DMS53 treated with DMSO at 0.1 percent for 48 hours (cell line): Measurements from ENCODE around the gene KIAA1217.

ENCODE experiments used
- DNase-seq: peaks from one replicate; lab custom pipeline; 2025; ENCODE audit not compliant: unreplicated experiment; lab: John Stamatoyannopoulos, UW

KIAA1217 gene

GRCh38 chr10:24208661-24209431, at the start of gene KIAA1217:
KIAA1217 (plus strand) TSS chr10:24209138; CDS start chr10:24209194, 56 bp downstream.
- DNase-seq = peak; percentile 52

GRCh38 chr10:24162206-24162985, 46.5 kb upstream of the KIAA1217 start:
- no peak for DNase-seq

GRCh38 chr10:24163485-24163884, 45.5 kb upstream of the KIAA1217 start:
- DNase-seq = no peak

GRCh38 chr10:24168258-24169170, 40.4 kb upstream of the KIAA1217 start:
- no peak for DNase-seq

GRCh38 chr10:24170199-24170598, 38.7 kb upstream of the KIAA1217 start:
- no peak for DNase-seq

- DNase-seq = no peak
These were observed 36.0 kb upstream of the KIAA1217 start for GRCh38 chr10:24172909-24173308.

- no peak for DNase-seq
These were observed 34.9 kb upstream of the KIAA1217 start for GRCh38 chr10:24174014-24174413.

- no peak for DNase-seq
These were observed 32.3 kb upstream of the KIAA1217 start for GRCh38 chr10:24176658-24177057.

- no peak for DNase-seq
These were observed 31.3 kb upstream of the KIAA1217 start for GRCh38 chr10:24177636-24178035.

GRCh38 chr10:24180891-24181290, 28.0 kb upstream of the KIAA1217 start:
- no peak for DNase-seq

GRCh38 chr10:24184455-24184854, 24.5 kb upstream of the KIAA1217 start:
- DNase-seq = no peak

- DNase-seq = no peak
These were observed 15.6 kb upstream of the KIAA1217 start for GRCh38 chr10:24193330-24193729.

- no peak for DNase-seq
These were observed 11.7 kb upstream of the KIAA1217 start for GRCh38 chr10:24197263-24197662.

GRCh38 chr10:24201503-24202180, 7.3 kb upstream of the KIAA1217 start:
- no peak for DNase-seq

GRCh38 chr10:24202181-24202570, 6.8 kb upstream of the KIAA1217 start:
- DNase-seq = no peak

GRCh38 chr10:24205821-24206220, 3.1 kb upstream of the KIAA1217 start:
- DNase-seq = no peak

- no peak for DNase-seq
These were observed 2.6 kb upstream of the KIAA1217 start for GRCh38 chr10:24206334-24206733.

GRCh38 chr10:24206926-24207325, 2.0 kb upstream of the KIAA1217 start:
- DNase-seq = no peak

GRCh38 chr10:24207341-24207740, 1.6 kb upstream of the KIAA1217 start:
- DNase-seq = no peak

GRCh38 chr10:24207781-24208611, 942 bp upstream of the KIAA1217 start:
- peak; percentile 92 for DNase-seq
